ENCODE data around the gene FADS3. TPM values are rescaled to one million over a fixed set of nuclear protein-coding genes. Genes with fewer than 3 reads are reported as not detected.
A peak's percentile ranks its signal among the peaks of the same experiment; 100 is the strongest.

FADS3 gene
- total RNA-seq, 1 donor from 2014 or later, result 22.6 TPM

- DNase-seq (ENCODE audit: low spot score), result no peak
Measured at GRCh38 chr11:61880031-61880430, 11.3 kb downstream of the FADS3 start.

DNA sequence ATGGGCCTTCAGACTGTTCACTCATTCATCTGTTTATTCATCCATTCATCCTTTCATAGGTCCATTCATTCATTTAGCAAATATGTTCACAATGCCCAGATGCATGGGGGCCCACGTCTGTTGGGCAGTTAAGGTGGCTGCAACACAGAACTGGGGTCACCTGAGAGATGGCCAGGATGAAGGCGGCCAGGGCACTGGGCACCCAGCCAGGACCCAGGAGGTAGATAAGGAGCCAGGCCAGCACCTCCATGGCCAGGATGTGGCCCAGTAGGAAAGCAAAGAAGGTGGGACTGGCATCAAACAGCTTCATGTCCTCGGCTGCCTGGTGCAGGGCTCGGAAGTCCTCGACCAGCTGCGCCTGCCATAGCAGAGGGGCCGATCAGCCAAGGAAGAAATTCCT, 12.2 kb downstream of the FADS3 start:
- no peak for DNase-seq (ENCODE audit: low spot score)

DNA sequence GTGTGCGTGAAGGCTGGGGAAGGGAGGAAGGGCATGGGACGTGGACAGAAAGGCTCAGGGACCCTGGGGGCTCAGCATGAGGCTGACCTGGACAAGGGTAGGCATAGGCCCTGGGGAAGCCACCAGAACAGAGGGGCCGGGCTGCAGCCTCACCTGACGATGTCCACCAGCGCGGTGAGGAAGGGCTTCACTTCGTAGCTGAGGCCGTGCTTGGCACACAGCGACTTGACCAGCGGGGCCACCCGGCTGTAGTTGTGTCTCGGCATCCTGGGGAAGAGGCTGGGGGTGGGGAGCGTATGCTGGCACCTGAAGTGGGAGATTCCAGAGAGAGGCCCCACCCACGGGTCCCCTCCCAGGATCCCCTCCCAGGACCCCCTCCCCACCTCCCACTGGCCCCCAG, 15.6 kb downstream of the FADS3 start:
- DNase-seq (ENCODE audit: low spot score), result no peak

GRCh38 chr11:61874853-61875252, 16.5 kb downstream of the FADS3 start:
- DNase-seq (ENCODE audit: low spot score), result no peak

DNA sequence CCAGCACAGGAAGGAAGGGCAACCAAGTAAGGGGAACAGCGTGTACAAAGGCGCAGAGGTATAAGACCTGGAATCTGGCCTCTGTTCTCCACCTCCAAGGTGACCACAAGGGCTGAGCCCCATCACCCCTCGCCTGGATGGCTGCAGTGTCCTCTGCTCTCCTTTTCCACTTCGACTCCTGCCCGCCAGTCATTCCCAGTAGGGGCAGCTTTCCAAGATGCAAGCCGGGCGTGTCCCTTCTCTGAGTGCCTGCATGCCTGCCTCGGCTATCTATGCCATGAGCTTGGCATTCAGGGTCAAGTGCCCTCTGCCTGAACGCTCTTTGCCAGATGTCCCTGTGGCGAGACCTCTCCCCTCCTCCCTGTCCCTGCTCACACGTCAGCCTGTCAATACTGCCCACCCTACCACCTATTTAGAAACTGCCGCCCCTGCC, 17.0 kb downstream of the FADS3 start:
- DNase-seq (ENCODE audit: low spot score), result no peak

- DNase-seq (ENCODE audit: low spot score), result no peak
Measured at GRCh38 chr11:61873588-61874376, 17.6 kb downstream of the FADS3 start.

DNA sequence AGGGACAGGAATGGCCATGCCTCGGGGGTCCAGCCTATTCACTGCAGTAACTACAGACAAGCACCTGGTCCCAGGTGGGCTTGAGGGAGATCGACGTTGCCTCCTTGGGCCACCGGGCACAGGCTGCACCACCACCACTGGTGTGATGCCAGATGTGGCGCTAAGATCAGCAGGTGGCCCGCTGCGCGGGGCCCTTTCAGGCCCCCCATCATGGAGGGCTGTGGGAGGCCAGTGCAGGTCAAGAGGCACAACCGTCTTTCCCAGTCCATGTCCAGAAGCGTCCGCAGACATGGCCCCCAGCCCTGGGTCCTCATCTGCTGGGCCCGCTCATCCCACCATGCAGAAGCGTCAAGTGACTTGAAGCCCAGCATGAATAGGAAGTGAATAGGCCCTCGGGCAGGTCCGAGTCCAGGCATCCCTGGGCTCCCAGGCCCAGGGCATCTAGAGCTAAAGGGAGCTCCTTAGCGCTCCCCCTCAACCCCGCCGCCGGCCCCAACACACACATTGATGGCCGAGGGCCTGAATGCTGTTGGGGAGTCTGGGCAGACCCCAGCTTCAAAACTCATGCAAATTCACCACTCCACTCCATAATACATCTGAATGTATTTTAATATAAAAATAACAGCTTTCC, 18.3 kb downstream of the FADS3 start:
- no peak for DNase-seq (ENCODE audit: low spot score)

- DNase-seq (ENCODE audit: low spot score), result peak; percentile 63
Measured at GRCh38 chr11:61871158-61871597, 20.2 kb downstream of the FADS3 start.

GRCh38 chr11:61870541-61871031, 20.8 kb downstream of the FADS3 start:
- no peak for DNase-seq (ENCODE audit: low spot score)

DNA sequence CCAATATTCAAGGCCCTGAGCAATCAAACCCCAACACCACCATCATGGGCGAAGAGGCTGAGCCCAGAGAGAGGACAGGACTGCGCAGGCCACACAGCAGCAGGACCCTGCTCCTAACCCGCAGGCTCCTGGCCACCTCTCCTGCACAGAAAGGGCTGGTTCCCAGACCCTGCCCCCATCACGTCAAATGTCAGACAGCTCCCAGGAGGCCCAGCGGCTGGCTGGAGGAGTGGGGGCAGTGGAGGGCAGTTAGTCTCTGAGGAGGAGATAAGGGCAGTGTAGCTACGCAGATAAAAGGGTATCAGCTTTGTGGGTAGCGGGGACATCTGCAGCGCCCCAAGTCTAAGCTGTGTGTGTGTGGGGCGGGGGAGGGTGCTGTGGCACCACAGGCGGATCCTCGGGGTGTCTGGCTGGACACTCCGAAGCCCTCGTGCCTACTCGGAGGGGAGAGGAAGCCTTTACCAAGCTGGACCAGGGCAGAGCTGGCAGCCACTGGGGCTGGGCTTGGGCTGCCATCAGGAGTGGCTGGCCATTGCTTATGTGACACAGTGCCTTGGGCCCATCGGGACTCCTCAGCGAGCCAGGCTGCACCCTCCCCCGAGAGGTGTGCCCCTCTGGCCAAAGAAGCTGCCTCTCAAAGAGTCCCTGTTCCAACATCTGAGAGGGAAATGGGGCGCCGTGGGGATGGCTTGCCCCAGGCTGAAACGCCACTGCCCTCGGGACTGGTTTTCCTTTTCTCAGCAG, 21.5 kb downstream of the FADS3 start:
- no peak for DNase-seq (ENCODE audit: low spot score)

DNA sequence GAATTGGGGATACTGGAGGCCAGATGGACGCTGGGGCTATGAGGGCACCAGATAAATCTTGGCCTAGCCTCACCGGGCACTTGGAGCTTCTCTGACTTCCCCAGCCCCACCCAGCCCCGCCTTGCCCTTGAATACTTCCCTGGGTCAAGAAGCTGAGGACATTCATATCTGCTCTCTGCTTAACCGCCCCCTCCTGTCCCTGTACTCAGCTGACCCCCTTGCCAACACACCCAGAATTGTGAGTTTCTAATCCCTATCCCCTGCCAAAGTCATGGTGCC, 22.0 kb downstream of the FADS3 start:
- no peak for DNase-seq (ENCODE audit: low spot score)

DNA sequence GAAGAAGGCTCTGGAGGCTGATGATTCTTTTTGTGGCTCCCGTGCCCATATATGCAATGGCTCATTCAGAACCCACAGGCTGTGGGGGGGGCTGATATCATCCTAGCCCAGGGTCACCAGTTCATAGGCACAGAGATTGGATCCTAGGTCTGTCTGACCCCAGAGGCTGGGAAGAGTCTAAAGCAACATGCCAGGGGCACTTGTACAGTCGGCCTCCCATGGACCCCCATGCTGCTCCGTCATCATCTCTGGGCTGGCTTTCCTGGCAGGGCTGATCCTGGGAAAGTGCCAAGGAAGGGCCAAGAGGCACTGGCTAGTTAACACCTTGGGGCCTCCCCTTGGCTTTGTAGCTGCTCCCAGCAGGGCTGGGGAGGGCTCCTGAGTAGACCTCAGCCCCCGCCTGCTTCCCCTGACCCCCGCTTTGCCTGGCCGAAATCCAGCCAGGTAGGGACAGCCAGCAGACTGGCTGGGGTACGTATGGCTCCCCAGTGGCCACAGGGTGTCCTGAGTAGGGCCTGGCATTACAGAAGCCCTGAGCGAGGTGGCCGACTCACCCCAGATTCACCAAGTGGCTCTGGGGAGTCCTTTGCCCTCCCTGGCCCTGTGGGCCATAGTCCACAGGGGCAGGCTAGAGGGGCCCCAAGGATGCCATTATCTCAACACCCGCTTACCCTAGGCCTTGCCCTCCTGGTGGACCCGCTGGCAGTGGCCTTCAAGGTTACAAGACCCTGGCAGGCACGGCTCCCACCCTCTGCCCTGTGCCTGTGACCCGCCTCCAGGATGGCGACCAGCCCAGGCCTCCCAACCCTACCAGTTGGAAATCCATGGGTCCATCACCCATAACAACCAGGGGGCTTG, 22.5 kb downstream of the FADS3 start:
- DNase-seq (ENCODE audit: low spot score), result no peak

DNA sequence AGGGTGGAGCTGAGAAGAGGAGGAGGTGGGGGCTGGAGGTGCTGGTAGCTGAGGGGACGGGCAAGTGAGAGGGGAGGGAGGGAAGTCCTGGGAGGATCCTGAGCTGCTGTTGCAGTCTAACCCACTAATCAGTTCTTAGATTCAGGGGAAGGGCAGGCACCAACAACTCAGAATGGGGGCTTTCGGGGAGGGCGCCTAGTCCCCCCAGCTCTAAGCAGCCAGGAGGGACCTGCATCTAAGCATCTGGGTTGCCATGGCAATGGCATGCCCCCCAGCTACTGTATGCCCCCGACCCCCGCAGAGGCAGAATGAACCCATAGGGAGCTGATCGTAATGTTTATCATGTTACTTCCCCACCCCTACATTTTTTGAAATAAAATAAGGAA, 24.4 kb downstream of the FADS3 start:
- no peak for DNase-seq (ENCODE audit: low spot score)

DNA sequence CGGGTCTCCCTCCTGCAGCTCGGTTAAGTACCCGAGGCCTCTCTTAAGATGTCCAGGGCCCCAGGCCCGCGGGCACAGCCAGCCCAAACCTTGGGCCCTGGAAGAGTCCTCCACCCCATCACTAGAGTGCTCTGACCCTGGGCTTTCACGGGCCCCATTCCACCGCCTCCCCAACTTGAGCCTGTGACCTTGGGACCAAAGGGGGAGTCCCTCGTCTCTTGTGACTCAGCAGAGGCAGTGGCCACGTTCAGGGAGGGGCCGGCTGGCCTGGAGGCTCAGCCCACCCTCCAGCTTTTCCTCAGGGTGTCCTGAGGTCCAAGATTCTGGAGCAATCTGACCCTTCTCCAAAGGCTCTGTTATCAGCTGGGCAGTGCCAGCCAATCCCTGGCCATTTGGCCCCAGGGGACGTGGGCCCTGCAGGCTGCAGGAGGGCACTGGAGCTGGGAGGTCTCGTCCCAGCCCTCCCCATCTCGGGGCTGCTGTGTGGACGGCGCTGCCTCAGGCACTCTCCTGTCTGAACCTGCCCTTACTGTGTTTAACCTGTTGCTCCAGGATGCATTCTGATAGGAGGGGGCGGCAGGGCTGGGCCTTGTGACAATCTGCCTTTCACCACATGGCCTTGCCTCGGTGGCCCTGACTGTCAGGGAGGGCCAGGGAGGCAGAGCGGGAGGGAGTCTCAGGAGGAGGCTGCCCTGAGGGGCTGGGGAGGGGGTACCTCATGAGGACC, 25.0 kb downstream of the FADS3 start:
- DNase-seq (ENCODE audit: low spot score), result no peak

DNA sequence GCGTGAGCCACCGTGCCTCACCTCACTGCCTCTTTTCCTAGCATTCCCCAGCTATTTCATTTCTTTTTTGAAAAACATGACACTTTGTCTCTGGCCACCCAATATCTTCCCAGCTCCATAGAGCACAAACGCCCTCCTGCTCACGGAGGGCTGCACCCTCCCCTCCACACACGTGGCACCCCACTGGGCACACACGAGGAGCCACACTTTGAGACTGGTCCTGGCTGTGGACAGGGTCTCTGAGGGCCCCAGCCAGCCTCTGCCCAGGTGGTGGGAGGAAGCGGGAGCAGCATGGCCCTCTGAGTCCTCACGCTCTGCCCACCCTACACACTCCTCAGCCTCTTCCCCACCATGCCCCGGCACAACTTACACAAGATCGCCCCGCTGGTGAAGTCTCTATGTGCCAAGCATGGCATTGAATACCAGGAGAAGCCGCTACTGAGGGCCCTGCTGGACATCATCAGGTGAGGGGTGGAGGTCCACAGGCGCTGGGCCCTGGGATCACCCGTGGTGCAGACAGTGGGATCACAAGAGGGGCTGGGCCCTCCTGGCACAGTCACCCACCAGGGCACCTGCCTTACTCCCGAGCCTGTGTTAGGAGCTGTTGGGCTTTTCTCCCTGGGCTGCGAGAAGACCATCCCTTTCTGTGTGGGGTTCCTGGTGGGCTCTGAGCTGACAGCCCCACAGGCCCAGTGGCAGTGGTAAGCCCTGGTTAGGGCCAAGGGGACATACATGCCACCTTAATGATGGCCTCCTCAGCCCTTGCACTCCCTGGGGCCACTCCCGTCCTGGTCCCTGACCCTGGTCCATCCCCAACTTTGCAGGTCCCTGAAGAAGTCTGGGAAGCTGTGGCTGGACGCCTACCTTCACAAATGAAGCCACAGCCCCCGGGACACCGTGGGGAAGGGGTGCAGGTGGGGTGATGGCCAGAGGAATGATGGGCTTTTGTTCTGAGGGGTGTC, 26.2 kb downstream of the FADS3 start:
- no peak for DNase-seq (ENCODE audit: low spot score)

- DNase-seq (ENCODE audit: low spot score), result no peak
Measured at GRCh38 chr11:61863548-61864081, 27.7 kb downstream of the FADS3 start.

GRCh38 chr11:61862714-61863547, 28.4 kb downstream of the FADS3 start:
- no peak for DNase-seq (ENCODE audit: low spot score)

DNA sequence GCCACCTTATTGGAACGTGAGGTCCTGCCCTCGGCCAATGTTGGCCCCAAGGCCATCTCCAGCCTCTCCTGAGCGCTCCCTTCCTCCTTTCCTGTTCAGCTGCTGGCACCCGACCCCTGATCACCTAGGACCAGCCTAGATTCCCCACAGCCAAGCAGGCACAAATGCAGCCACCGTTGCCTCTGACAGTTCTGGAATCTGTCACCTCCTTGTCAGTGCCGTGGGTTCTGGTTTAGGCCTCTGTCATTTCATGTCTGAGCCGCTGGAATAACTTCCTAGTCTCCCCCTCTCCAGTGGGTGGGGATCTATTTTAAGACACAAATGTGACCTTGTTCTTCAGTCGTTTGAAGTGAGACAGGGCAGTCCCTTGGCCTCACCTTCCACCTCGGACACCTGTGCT, 29.7 kb downstream of the FADS3 start:
- no peak for DNase-seq (ENCODE audit: low spot score)

Measured in mucosa of gallbladder (tissue), 1 donor.